Sigmoid colon (tissue), 7 donors: Measurements from ENCODE around the gene NEMP2. TPM values are rescaled to one million over a fixed set of nuclear protein-coding genes. Genes with fewer than 3 reads are reported as not detected.

Experiments used
- DNase-seq: peaks from one replicate; pipeline ENCODE4 v3.0.0-alpha.2; 2019
- H3K27ac ChIP-seq, 4 donors: fragments of 200-600 bp; sonication (generic); one replicate each; pipeline ENCODE4 v1.5.1; 2016 to 2019; ENCODE audit warnings: mild to moderate bottlenecking in 1 of 4
- H3K27me3 ChIP-seq, 3 donors: fragments of 200-600 bp; sonication (generic); one replicate each; pipeline ENCODE4 v1.5.1; 2019; ENCODE audit warnings: mild to moderate bottlenecking in 1 of 3
- H3K36me3 ChIP-seq, 4 donors: fragments of 200-600 bp; sonication (generic); one replicate each; pipeline ENCODE4 v1.5.1; 2016 to 2019
- H3K4me1 ChIP-seq, 4 donors: fragments of 200-600 bp; sonication (generic); one replicate each; pipeline ENCODE4 v1.5.1; 2017 to 2019
- H3K4me3 ChIP-seq, 4 donors: fragments of 200-600 bp; sonication (generic); one replicate each; pipeline ENCODE4 v1.5.1; 2017 to 2019; ENCODE audit warnings: mild to moderate bottlenecking in 2 of 4, moderate library complexity in 1 of 4
- H3K9me3 ChIP-seq, 4 donors: fragments of 200-600 bp in 3 of 4; sonication (generic) in 3 of 4; one replicate each; pipeline versions ENCODE4 v1.5.1 to v1.6.1; 2013 to 2019
- CTCF ChIP-seq, 4 experiments: fragments of 450-650 bp in 3 of 4; fragments of 200-600 bp in 1 of 4; IDR thresholded peaks; one replicate each; pipeline ENCODE4 v1.5.1; 2016 to 2019; ENCODE audit warnings: antibody characterized with exemption in 4 of 4, mild to moderate bottlenecking in 3 of 4, moderate library complexity in 2 of 4
- EP300 ChIP-seq, 4 donors: sonication (generic); formaldehyde crosslinking; IDR thresholded peaks; one replicate each; pipeline ENCODE4 v1.6.1; 2017; ENCODE audit warnings: antibody characterized with exemption in 4 of 4
- POLR2A ChIP-seq, 2 donors: fragments of 450-650 bp; IDR thresholded peaks; one replicate each; pipeline ENCODE4 v1.6.1; 2016; ENCODE audit warnings: antibody characterized with exemption in 2 of 2, mild to moderate bottlenecking in 2 of 2, moderate library complexity in 2 of 2
- POLR2AphosphoS5 ChIP-seq, 4 donors: sonication (generic); formaldehyde crosslinking; IDR thresholded peaks; one replicate each; pipeline ENCODE4 v1.6.1; 2017; ENCODE audit warnings: antibody characterized with exemption in 4 of 4
- WGBS, 2 donors: extraction: QIAGEN DNeasy Blood & Tissue Kit; methylation state at CpG; one replicate each; pipeline ENCODE4 v1.1.7; 2013; 5-methylcytosine and 5-hydroxymethylcytosine counted together
- intact Hi-C: fragments of 100-400 bp; cut with DNase I; formaldehyde crosslinking; loops from one replicate; pipeline ENCODE4 v1.15.1; 2023
- polyA plus RNA-seq, 3 donors: library from polyadenylated mRNA; stranded (reverse); fragments of 200-250 nt; gene quantifications; one replicate each; pipeline ENCODE4 v1.2.3, GENCODE V29; 2013
- total RNA-seq, 4 donors: library from RNA; depleted of rRNA; stranded (reverse); fragments of >200 nt; gene quantifications; one replicate each; pipeline ENCODE4 v1.1.0, GENCODE V29; 2016
- donor health status: healthy with polysubstance abuse.
- donor health status: Bipolar disorder and iron deficiency.
- donor health status: healthy.

Gene NEMP2
- total and polyA plus RNA-seq, 7 donors = 0.23 to 6.8 (median 3.1) TPM

- intact Hi-C loops = no loop called here
- no peak for DNase-seq
- WGBS, 2 donors = 53 to 67% methylated on average over 3 of the region's 3 CpGs
- Histone ChIP-seq H3K4me3 (no peak overlapping the region), H3K9me3 (no peaks in the 10 kb centered on the region), H3K27ac (no peak overlapping the region), H3K36me3 (peaks cover 0 to 60% (median 6%) of the 10 kb centered on the region in 4 donors), H3K4me1 (no peaks in the 10 kb centered on the region), H3K27me3 (no peaks in the 10 kb centered on the region)
- TF ChIP-seq EP300 (IDR thresholded peaks at IDR 0.05) = no peak
- TF ChIP-seq POLR2A (IDR thresholded peaks at IDR 0.05) = no peak
- no peak for TF ChIP-seq POLR2AphosphoS5 (IDR thresholded peaks at IDR 0.05)
- TF ChIP-seq CTCF (IDR thresholded peaks at IDR 0.05) = no peak
Measured at GRCh38 chr2:190501702-190502407, 32.7 kb downstream of the NEMP2 start.

- H3K27me3 ChIP-seq = no peaks in the 10 kb centered on the region
- no peak overlapping the region for H3K4me3 ChIP-seq
- H3K9me3 ChIP-seq = no peaks in the 10 kb centered on the region
- intact Hi-C loops = no loop called here
- H3K36me3 ChIP-seq = peaks cover 0 to 60% (median 6%) of the 10 kb centered on the region in 4 donors
- no peaks in the 10 kb centered on the region for H3K4me1 ChIP-seq
- no peak overlapping the region for H3K27ac ChIP-seq
- 75 to 83% methylated on average over 5 of the region's 5 CpGs for WGBS, 2 donors
- DNase-seq = no peak
- no peak for TF ChIP-seq EP300 (IDR thresholded peaks at IDR 0.05)
- TF ChIP-seq CTCF (IDR thresholded peaks at IDR 0.05) = no peak
- TF ChIP-seq POLR2A (IDR thresholded peaks at IDR 0.05) = no peak
- TF ChIP-seq POLR2AphosphoS5 (IDR thresholded peaks at IDR 0.05) = no peak
Measured at GRCh38 chr2:190501231-190501630, 33.3 kb downstream of the NEMP2 start.

- Histone ChIP-seq H3K27me3 (no peaks in the 10 kb centered on the region), H3K4me1 (no peaks in the 10 kb centered on the region), H3K9me3 (no peaks in the 10 kb centered on the region), H3K36me3 (peaks cover 0 to 56% (median 4%) of the 10 kb centered on the region in 4 donors), H3K4me3 (no peak overlapping the region), H3K27ac (no peak overlapping the region)
- no peak for DNase-seq
- WGBS, 2 donors = 73 to 90% methylated on average over 7 of the region's 7 CpGs
- intact Hi-C loops = no loop called here
- TF ChIP-seq CTCF (IDR thresholded peaks at IDR 0.05) (no peak), POLR2AphosphoS5 (IDR thresholded peaks at IDR 0.05) (no peak), POLR2A (IDR thresholded peaks at IDR 0.05) (no peak), EP300 (IDR thresholded peaks at IDR 0.05) (no peak)
Measured at GRCh38 chr2:190500054-190500502, 34.4 kb downstream of the NEMP2 start.

- 93 to 99% methylated on average over 1 of the region's 1 CpG for WGBS, 2 donors
- H3K36me3 ChIP-seq = peaks cover 0 to 48% (median 4%) of the 10 kb centered on the region in 4 donors
- H3K9me3 ChIP-seq = no peaks in the 10 kb centered on the region
- intact Hi-C loops = no loop called here
- no peak overlapping the region for H3K4me3 ChIP-seq
- TF ChIP-seq POLR2A (IDR thresholded peaks at IDR 0.05) = no peak
- no peak for TF ChIP-seq EP300 (IDR thresholded peaks at IDR 0.05)
- TF ChIP-seq CTCF (IDR thresholded peaks at IDR 0.05) = no peak
- TF ChIP-seq POLR2AphosphoS5 (IDR thresholded peaks at IDR 0.05) = no peak
- H3K27me3 ChIP-seq = no peaks in the 10 kb centered on the region
- peaks cover 0 to 6% (median 2%) of the 10 kb centered on the region in 4 donors for H3K4me1 ChIP-seq
- DNase-seq = no peak
- no peak overlapping the region for H3K27ac ChIP-seq
Measured at GRCh38 chr2:190499273-190499672, 35.2 kb downstream of the NEMP2 start.
